Mesenchymal stem cell (in vitro differentiated cells and primary cell): ENCODE data around the gene ASAH2.

Source experiments
- DNase-seq: peaks from one replicate; pipeline ENCODE4 v3.0.0-alpha.2; 2013
- H2AFZ ChIP-seq: one replicate; pipeline ENCODE4 v1.6.1; 2013; ENCODE audit warnings: low read depth, mild to moderate bottlenecking, control low read depth, inconsistent platforms, low read length, moderate library complexity
- H2AK5ac ChIP-seq: 2 replicates; pipeline ENCODE4 v1.6.1; 2013; ENCODE audit warnings: low read length, moderate library complexity, mild to moderate bottlenecking, inconsistent platforms; ENCODE audit not compliant: severe bottlenecking
- H2BK120ac ChIP-seq: one replicate; pipeline ENCODE4 v1.6.1; 2013; ENCODE audit warnings: low read depth, mild to moderate bottlenecking, inconsistent platforms, low read length, moderate library complexity
- H2BK12ac ChIP-seq, 2 experiments: one replicate each; pipeline ENCODE4 v1.6.1; 2013; ENCODE audit warnings: inconsistent platforms in 2 of 2, low read length in 2 of 2, mild to moderate bottlenecking in 2 of 2, moderate library complexity in 2 of 2, control low read depth in 1 of 2
- H2BK15ac ChIP-seq: one replicate; pipeline ENCODE4 v1.6.1; 2013; ENCODE audit warnings: mild to moderate bottlenecking, low read depth, inconsistent platforms; ENCODE audit not compliant: poor library complexity, severe bottlenecking
- H2BK5ac ChIP-seq: 2 replicates; pipeline ENCODE4 v1.6.1; 2013; ENCODE audit warnings: low read depth, mild to moderate bottlenecking, low read length, control low read depth, inconsistent platforms; ENCODE audit not compliant: poor library complexity, severe bottlenecking
- H3K14ac ChIP-seq, 2 experiments: one replicate each; pipeline ENCODE4 v1.6.1; 2013; ENCODE audit warnings: inconsistent platforms in 2 of 2, low read length in 2 of 2, control low read depth in 1 of 2, mild to moderate bottlenecking in 1 of 2, moderate library complexity in 1 of 2
- H3K18ac ChIP-seq, 2 experiments: one replicate each; pipeline ENCODE4 v1.6.1; 2013; ENCODE audit warnings: inconsistent platforms in 2 of 2, low read length in 2 of 2, control low read depth in 1 of 2, low read depth in 1 of 2, mild to moderate bottlenecking in 1 of 2
- H3K23ac ChIP-seq, 2 experiments: one replicate each; pipeline ENCODE4 v1.6.1; 2013; ENCODE audit warnings: inconsistent platforms in 2 of 2, low read length in 2 of 2, mild to moderate bottlenecking in 2 of 2, moderate library complexity in 2 of 2, control low read depth in 1 of 2
- H3K27ac ChIP-seq: 2 replicates; pipeline ENCODE4 v1.5.1; 2013; ENCODE audit warnings: mild to moderate bottlenecking, moderate library complexity, low read length, control low read depth, inconsistent platforms; ENCODE audit not compliant: poor library complexity, severe bottlenecking
- H3K27me3 ChIP-seq, 2 experiments: 2 replicates each; pipeline versions ENCODE4 v1.6.1 to v1.7.0; 2013; ENCODE audit warnings: low read length in 2 of 2, mild to moderate bottlenecking in 2 of 2, moderate library complexity in 2 of 2, control low read depth in 1 of 2, inconsistent platforms in 1 of 2; ENCODE audit not compliant: control insufficient read depth in 1 of 2, insufficient read depth in 1 of 2
- H3K36me3 ChIP-seq, 2 experiments: 2 replicates each; pipeline versions ENCODE4 v1.6.1 to v1.7.0; 2013; ENCODE audit warnings: low read length in 2 of 2, control low read depth in 1 of 2, inconsistent platforms in 1 of 2, low read depth in 1 of 2, mild to moderate bottlenecking in 1 of 2; ENCODE audit not compliant: insufficient read depth in 2 of 2, control insufficient read depth in 1 of 2
- H3K4ac ChIP-seq, 2 experiments: one replicate each; pipeline ENCODE4 v1.6.1; 2013; ENCODE audit warnings: inconsistent platforms in 2 of 2, low read length in 2 of 2, mild to moderate bottlenecking in 2 of 2, moderate library complexity in 2 of 2, control low read depth in 1 of 2, low read depth in 1 of 2
- H3K4me1 ChIP-seq: 2 replicates; pipeline ENCODE4 v1.6.1; 2013; ENCODE audit warnings: low read depth, low read length, control low read depth; ENCODE audit not compliant: control insufficient read depth, insufficient read depth
- H3K4me2 ChIP-seq: 2 replicates; pipeline ENCODE4 v1.6.1; 2013; ENCODE audit warnings: low read length, mild to moderate bottlenecking, inconsistent platforms; ENCODE audit not compliant: poor library complexity, severe bottlenecking
- H3K4me3 ChIP-seq, 2 experiments: 2 replicates each; pipeline versions ENCODE4 v1.5.1 to v1.7.0; 2013; ENCODE audit warnings: low read length in 2 of 2, mild to moderate bottlenecking in 2 of 2, control low read depth in 1 of 2, low read depth in 1 of 2; ENCODE audit not compliant: insufficient read depth in 1 of 2
- H3K79me1 ChIP-seq: replicated peaks from 2 replicates; pipeline ENCODE4 v1.6.1; 2013; ENCODE audit warnings: mild to moderate bottlenecking, control low read depth, low read length, inconsistent platforms; ENCODE audit not compliant: poor library complexity, severe bottlenecking
- H3K9ac ChIP-seq: 2 replicates; pipeline ENCODE4 v1.7.0; 2013; ENCODE audit warnings: mild to moderate bottlenecking, low read length, moderate library complexity
- H3K9me3 ChIP-seq: 2 replicates; pipeline ENCODE4 v1.7.0; 2013; ENCODE audit warnings: mild to moderate bottlenecking, low read length; ENCODE audit not compliant: control insufficient read depth
- H4K8ac ChIP-seq: one replicate; pipeline ENCODE4 v1.6.1; 2013; ENCODE audit warnings: inconsistent platforms, mild to moderate bottlenecking, low read length, moderate library complexity
- H4K91ac ChIP-seq: one replicate; pipeline ENCODE4 v1.6.1; 2013; ENCODE audit warnings: mild to moderate bottlenecking, low read length, inconsistent platforms
- WGBS: methylation state at CpG from one replicate; pipeline ENCODE4 v1.1.7; 2013; ENCODE audit warnings: mixed read lengths; 5-methylcytosine and 5-hydroxymethylcytosine counted together

The ASAH2 gene

DNA sequence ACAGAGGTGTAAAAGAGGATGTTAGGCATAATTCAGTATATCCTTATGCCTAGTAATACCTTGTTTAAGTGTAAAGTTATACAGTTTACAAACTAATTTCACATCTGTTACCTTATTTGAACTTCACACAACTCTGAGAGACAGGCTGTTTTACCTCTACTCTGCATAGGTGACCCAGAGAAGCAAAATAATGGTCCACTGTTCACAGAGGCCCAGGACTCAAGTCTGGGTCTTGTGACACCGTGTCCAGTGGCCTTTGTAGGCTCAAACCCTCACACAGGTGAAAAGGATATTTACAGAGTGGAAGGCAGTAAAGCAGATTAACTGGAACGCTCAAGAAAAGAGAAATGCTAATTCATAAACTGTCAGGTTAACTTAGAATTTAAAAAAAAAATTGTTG, 32.1 kb downstream of the ASAH2 start:
- Histone ChIP-seq H2BK12ac (no peak overlapping the region), H3K4me3 (no peak overlapping the region), H2BK5ac (no peak overlapping the region), H3K23ac (no peak overlapping the region), H4K91ac (no peak overlapping the region), H3K27ac (no peak overlapping the region), H3K4ac (no peak overlapping the region), H3K4me1 (no peaks in the 10 kb centered on the region), H4K8ac (no peak overlapping the region), H2AFZ (no peak overlapping the region), H2BK120ac (no peak overlapping the region), H3K4me2 (no peak overlapping the region), H2AK5ac (no peak overlapping the region), H3K79me1 (no peaks in the 10 kb centered on the region), H3K18ac (no peak overlapping the region), H2BK15ac (no peak overlapping the region), H3K36me3 (no peaks in the 10 kb centered on the region), H3K9ac (no peak overlapping the region), H3K27me3 (peaks cover 0 to 7% of the 10 kb centered on the region in 2 experiments), H3K14ac (no peak overlapping the region), H3K9me3 (no peaks in the 10 kb centered on the region)
- no peak for DNase-seq
- 56% methylated on average over 2 of the region's 2 CpGs for WGBS

DNA sequence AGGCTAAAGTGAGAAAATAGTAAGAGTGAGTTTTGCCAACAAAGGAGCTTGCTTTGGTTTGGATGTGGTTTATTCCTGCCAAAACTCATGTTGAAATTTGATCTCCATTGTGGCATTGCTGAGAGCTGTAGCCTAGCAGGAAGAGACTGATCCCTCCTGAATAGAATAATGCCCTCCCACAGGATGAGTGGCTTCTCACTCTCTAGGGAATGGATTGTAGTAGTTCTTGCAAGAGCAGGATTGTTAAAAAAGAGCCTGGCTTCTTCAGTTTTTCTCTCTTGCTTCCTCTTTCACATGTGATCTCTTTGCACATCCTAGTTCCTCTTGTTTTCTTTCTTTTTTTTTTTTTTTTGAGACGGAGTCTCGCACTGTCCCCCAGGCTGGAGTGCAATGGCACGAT, 34.4 kb downstream of the ASAH2 start:
- Histone ChIP-seq H3K27me3 (no peaks in the 10 kb centered on the region), H3K27ac (no peak overlapping the region), H3K4me2 (no peak overlapping the region), H2AK5ac (no peak overlapping the region), H3K9me3 (no peaks in the 10 kb centered on the region), H2BK5ac (no peak overlapping the region), H3K14ac (no peak overlapping the region), H2BK120ac (no peak overlapping the region), H3K4me1 (no peaks in the 10 kb centered on the region), H3K79me1 (no peaks in the 10 kb centered on the region), H3K4me3 (no peak overlapping the region), H4K91ac (no peak overlapping the region), H3K36me3 (no peaks in the 10 kb centered on the region), H3K23ac (no peak overlapping the region), H3K18ac (no peak overlapping the region), H2AFZ (no peak overlapping the region), H4K8ac (no peak overlapping the region), H2BK15ac (no peak overlapping the region), H3K9ac (peak overlapping the region; percentile 19), H2BK12ac (no peak overlapping the region), H3K4ac (no peak overlapping the region)
- no peak for DNase-seq
- 80% methylated on average over 3 of the region's 3 CpGs for WGBS

- H3K9me3 ChIP-seq: no peaks in the 10 kb centered on the region
- no peaks in the 10 kb centered on the region for H3K27me3 ChIP-seq
- no peak overlapping the region for H2AFZ ChIP-seq
- H3K4ac ChIP-seq: no peak overlapping the region
- no peak for DNase-seq
- H3K4me3 ChIP-seq: no peak overlapping the region
- H2BK12ac ChIP-seq: no peak overlapping the region
- H3K18ac ChIP-seq: no peak overlapping the region
- H4K91ac ChIP-seq: no peak overlapping the region
- H3K14ac ChIP-seq: no peak overlapping the region
- H3K4me1 ChIP-seq: no peaks in the 10 kb centered on the region
- no peaks in the 10 kb centered on the region for H3K36me3 ChIP-seq
- no peaks in the 10 kb centered on the region for H3K79me1 ChIP-seq
- no peak overlapping the region for H2BK15ac ChIP-seq
- no peak overlapping the region for H2BK120ac ChIP-seq
- H2AK5ac ChIP-seq: no peak overlapping the region
- no peak overlapping the region for H2BK5ac ChIP-seq
- no peak overlapping the region for H3K27ac ChIP-seq
- no peak overlapping the region for H3K4me2 ChIP-seq
- H3K23ac ChIP-seq: no peak overlapping the region
- no peak overlapping the region for H4K8ac ChIP-seq
- H3K9ac ChIP-seq: peak overlapping the region; percentile 19
Observed at GRCh38 chr10:50216418-50216817, 34.9 kb downstream of the ASAH2 start.

- Histone ChIP-seq H2BK15ac (no peak overlapping the region), H3K23ac (no peak overlapping the region), H3K14ac (no peak overlapping the region), H3K18ac (no peak overlapping the region), H3K36me3 (no peaks in the 10 kb centered on the region), H3K4me1 (no peaks in the 10 kb centered on the region), H3K4ac (no peak overlapping the region), H4K8ac (no peak overlapping the region), H3K4me2 (no peak overlapping the region), H3K9me3 (no peaks in the 10 kb centered on the region), H2AFZ (no peak overlapping the region), H3K9ac (no peak overlapping the region), H4K91ac (no peak overlapping the region), H2BK120ac (no peak overlapping the region), H2BK5ac (no peak overlapping the region), H2AK5ac (no peak overlapping the region), H3K27ac (no peak overlapping the region), H3K27me3 (no peaks in the 10 kb centered on the region), H3K4me3 (no peak overlapping the region), H2BK12ac (no peak overlapping the region), H3K79me1 (no peaks in the 10 kb centered on the region)
- WGBS: 88% methylated on average over 3 of the region's 3 CpGs
- DNase-seq: no peak
Observed at GRCh38 chr10:50211670-50212069, 39.6 kb downstream of the ASAH2 start.
